ENCODE data around the gene TNNC1. TPM values are rescaled to one million over a fixed set of nuclear protein-coding genes. Genes with fewer than 3 reads are reported as not detected.

The TNNC1 gene
- total and polyA plus RNA-seq, 9 of the 15 experiments (the other 6 are each of a cell fraction or from before 2014, with no cell fraction given): 0.08 to 0.85 (median 0.42) TPM; not detected in 4

GRCh38 chr3:52432691-52433141 lies 21.1 kb downstream of the TNNC1 start:
- H3K4me2 ChIP-seq (ENCODE audit: insufficient read depth, low read length): no peak overlapping the region
- peaks cover 0 to 13% of the 10 kb centered on the region in 2 experiments; a peak in 4 of 5 replicates for H3K4me1 ChIP-seq (replicated peaks in 1 of 2; ENCODE audit: control insufficient read depth in 2 of 2, insufficient read depth in 2 of 2, low read length in 2 of 2)
- H3K9me1 ChIP-seq (ENCODE audit: control insufficient read depth, insufficient read depth, low read length): no peaks in the 10 kb centered on the region
- no peak overlapping the region for H3K9ac ChIP-seq (ENCODE audit: insufficient read depth in 1 of 2, low read depth in 2 of 2, low read length in 2 of 2)
- ATAC-seq (no peak), FAIRE-seq (no peak), DNase-seq (ENCODE audit: extremely low read depth in 1 of 4, low spot score in 3 of 4) (no peak)
- no peaks in the 10 kb centered on the region; the same call in 1 of the 2 replicates for H4K20me1 ChIP-seq (replicated peaks; ENCODE audit: control insufficient read depth, insufficient read depth, low read length)
- H3K27me3 ChIP-seq (ENCODE audit: control insufficient read depth in 2 of 2, insufficient read depth in 2 of 2, low read length in 2 of 2): no peaks in the 10 kb centered on the region; a peak in 1 of 5 replicates
- CTCF ChIA-PET (ENCODE audit: low intra/inter-chr PET ratio): no interaction called here
- H3K9me3 ChIP-seq (replicated peaks; ENCODE audit: control insufficient read depth, insufficient read depth, low read depth, low read length): no peaks in the 10 kb centered on the region
- H3K4me3 ChIP-seq: no peak overlapping the region
- H2AFZ ChIP-seq (ENCODE audit: low read depth, low read length): no peak overlapping the region
- WGBS (ENCODE audit: insufficient coverage, low coverage, missing lambda C conversion rate): 14% methylated on average over 3 of the region's 4 CpGs
- POLR2A ChIA-PET: no interaction called here
- H3K79me2 ChIP-seq (ENCODE audit: control insufficient read depth, insufficient read depth, low read length): no peaks in the 10 kb centered on the region
- intact Hi-C loops (cut with micrococcal nuclease) (no loop called here), in situ Hi-C loops (cut with MboI) (no loop called here)
- BruUV-seq (replicated peaks): no TSS peak
- no peak overlapping the region for H3K27ac ChIP-seq (ENCODE audit: extremely low read depth, low read depth, low read length)
- H3K36me3 ChIP-seq (ENCODE audit: control insufficient read depth, insufficient read depth, low read length): no peaks in the 10 kb centered on the region
- TF ChIP-seq ZBTB5 (IDR thresholded peaks at IDR 0.05) (no peak), ZNF644 (tag; IDR thresholded peaks at IDR 0.05; ENCODE audit: low read depth) (no peak), KDM5B (IDR thresholded peaks at IDR 0.05; ENCODE audit: insufficient replicate concordance, low read depth, low read length) (no peak), STAG1 (CRISPR knock-in tag; IDR thresholded peaks at IDR 0.05; ENCODE audit: borderline replicate concordance) (no peak), MGA (IDR thresholded peaks at IDR 0.05) (no peak)

Data from K562 (cell line).